Central memory CD8-positive, alpha-beta T cell (primary cell): ENCODE results near the gene ATCAY.
A peak's percentile ranks its signal among the peaks of the same experiment; 100 is the strongest.

Experiments used
- ATAC-seq: fragments of 150-1000 bp; cut with Tn5 transposase; replicated peaks from 2 replicates; pipeline ENCODE4 v1.10.0; 2022; ENCODE audit warnings: mild to moderate bottlenecking, moderate FRiP score, moderate number of reproducible peaks; ENCODE audit not compliant: poor library complexity, severe bottlenecking; ENCODE audit errors: extremely low read depth
- DNase-seq, 2 donors: peaks; one replicate each; pipeline ENCODE4 v3.0.0; 2021; ENCODE audit warnings: low spot score in 2 of 2
- H3K27ac Mint-ChIP-seq: one replicate; pipeline ENCODE4 v1.8.0; 2022; ENCODE audit warnings: low read depth, mild to moderate bottlenecking, moderate library complexity, mixed read lengths
- H3K27me3 Mint-ChIP-seq: one replicate; pipeline ENCODE4 v1.8.0; 2022; ENCODE audit warnings: mixed read lengths
- H3K36me3 Mint-ChIP-seq: one replicate; pipeline ENCODE4 v1.8.0; 2022; ENCODE audit warnings: mild to moderate bottlenecking, moderate library complexity, mixed read lengths; ENCODE audit not compliant: insufficient read depth
- H3K4me1 Mint-ChIP-seq: one replicate; pipeline ENCODE4 v1.8.0; 2022; ENCODE audit warnings: mixed read lengths
- H3K4me3 Mint-ChIP-seq: one replicate; pipeline ENCODE4 v1.8.0; 2022; ENCODE audit warnings: mild to moderate bottlenecking, moderate library complexity, mixed read lengths
- H3K9me3 Mint-ChIP-seq: one replicate; pipeline ENCODE4 v1.8.0; 2022; ENCODE audit warnings: mixed read lengths

Gene ATCAY

GRCh38 chr19:3895788-3896187, 15.3 kb downstream of the ATCAY start:
- ATAC-seq (no peak), DNase-seq (no peak)
- no peaks in the 10 kb centered on the region for H3K27me3 Mint-ChIP-seq
- no peak overlapping the region for H3K4me3 Mint-ChIP-seq
- peaks cover 8% of the 10 kb centered on the region for H3K4me1 Mint-ChIP-seq
- H3K36me3 Mint-ChIP-seq, result no peaks in the 10 kb centered on the region
- no peak overlapping the region for H3K27ac Mint-ChIP-seq
- H3K9me3 Mint-ChIP-seq, result no peaks in the 10 kb centered on the region

- Mint-ChIP-seq H3K27me3 (no peaks in the 10 kb centered on the region), H3K4me3 (peak overlapping the region; percentile 21), H3K27ac (no peak overlapping the region), H3K9me3 (no peaks in the 10 kb centered on the region), H3K4me1 (peaks cover 8% of the 10 kb centered on the region), H3K36me3 (peaks cover 1% of the 10 kb centered on the region)
- peak; percentile 68 for ATAC-seq
- DNase-seq, result no peak
These were observed 17.5 kb downstream of the ATCAY start for GRCh38 chr19:3897936-3898335.

GRCh38 chr19:3898426-3898825, 17.9 kb downstream of the ATCAY start:
- Mint-ChIP-seq H3K27me3 (no peaks in the 10 kb centered on the region), H3K36me3 (peaks cover 1% of the 10 kb centered on the region), H3K27ac (no peak overlapping the region), H3K4me1 (peaks cover 8% of the 10 kb centered on the region), H3K9me3 (no peaks in the 10 kb centered on the region), H3K4me3 (peak overlapping the region; percentile 21)
- DNase-seq, result no peak
- no peak for ATAC-seq

GRCh38 chr19:3899531-3900294, 19.2 kb downstream of the ATCAY start:
- H3K4me3 Mint-ChIP-seq, result no peak overlapping the region
- H3K27me3 Mint-ChIP-seq, result no peaks in the 10 kb centered on the region
- no peak overlapping the region for H3K27ac Mint-ChIP-seq
- DNase-seq (no peak), ATAC-seq (no peak)
- H3K36me3 Mint-ChIP-seq, result peaks cover 1% of the 10 kb centered on the region
- H3K4me1 Mint-ChIP-seq, result peaks cover 8% of the 10 kb centered on the region
- no peaks in the 10 kb centered on the region for H3K9me3 Mint-ChIP-seq

- no peaks in the 10 kb centered on the region for H3K9me3 Mint-ChIP-seq
- peaks cover 1% of the 10 kb centered on the region for H3K36me3 Mint-ChIP-seq
- no peaks in the 10 kb centered on the region for H3K27me3 Mint-ChIP-seq
- H3K4me3 Mint-ChIP-seq, result no peak overlapping the region
- no peak for ATAC-seq
- no peak overlapping the region for H3K27ac Mint-ChIP-seq
- peaks cover 8% of the 10 kb centered on the region for H3K4me1 Mint-ChIP-seq
- no peak for DNase-seq
These were observed 22.0 kb downstream of the ATCAY start for GRCh38 chr19:3902317-3902973.

GRCh38 chr19:3904233-3904632, 23.7 kb downstream of the ATCAY start:
- H3K4me1 Mint-ChIP-seq, result no peaks in the 10 kb centered on the region
- ATAC-seq (no peak), DNase-seq (no peak)
- H3K27ac Mint-ChIP-seq, result no peak overlapping the region
- no peaks in the 10 kb centered on the region for H3K9me3 Mint-ChIP-seq
- no peaks in the 10 kb centered on the region for H3K27me3 Mint-ChIP-seq
- H3K36me3 Mint-ChIP-seq, result peaks cover 1% of the 10 kb centered on the region
- H3K4me3 Mint-ChIP-seq, result no peak overlapping the region

- H3K4me3 Mint-ChIP-seq, result no peak overlapping the region
- no peaks in the 10 kb centered on the region for H3K4me1 Mint-ChIP-seq
- DNase-seq, result no peak
- ATAC-seq, result no peak
- H3K36me3 Mint-ChIP-seq, result no peaks in the 10 kb centered on the region
- no peak overlapping the region for H3K27ac Mint-ChIP-seq
- H3K27me3 Mint-ChIP-seq, result no peaks in the 10 kb centered on the region
- H3K9me3 Mint-ChIP-seq, result no peaks in the 10 kb centered on the region
These were observed 27.3 kb downstream of the ATCAY start for GRCh38 chr19:3907626-3908265.

- DNase-seq (no peak), ATAC-seq (no peak)
- Mint-ChIP-seq H3K27ac (no peak overlapping the region), H3K4me1 (no peaks in the 10 kb centered on the region), H3K27me3 (no peaks in the 10 kb centered on the region), H3K9me3 (no peaks in the 10 kb centered on the region), H3K36me3 (no peaks in the 10 kb centered on the region), H3K4me3 (no peak overlapping the region)
These were observed 28.0 kb downstream of the ATCAY start for GRCh38 chr19:3908266-3909054.

GRCh38 chr19:3910105-3910504, 29.6 kb downstream of the ATCAY start:
- Mint-ChIP-seq H3K36me3 (no peaks in the 10 kb centered on the region), H3K27me3 (no peaks in the 10 kb centered on the region), H3K27ac (no peak overlapping the region), H3K4me1 (no peaks in the 10 kb centered on the region), H3K9me3 (no peaks in the 10 kb centered on the region), H3K4me3 (no peak overlapping the region)
- no peak for DNase-seq
- no peak for ATAC-seq

GRCh38 chr19:3914199-3914598, 33.7 kb downstream of the ATCAY start:
- no peaks in the 10 kb centered on the region for H3K9me3 Mint-ChIP-seq
- H3K36me3 Mint-ChIP-seq, result peaks cover 2% of the 10 kb centered on the region
- H3K4me1 Mint-ChIP-seq, result no peaks in the 10 kb centered on the region
- no peak for ATAC-seq
- H3K4me3 Mint-ChIP-seq, result no peak overlapping the region
- no peak overlapping the region for H3K27ac Mint-ChIP-seq
- DNase-seq, result no peak
- peaks cover 26% of the 10 kb centered on the region for H3K27me3 Mint-ChIP-seq

GRCh38 chr19:3916033-3916432, 35.5 kb downstream of the ATCAY start:
- Mint-ChIP-seq H3K4me3 (no peak overlapping the region), H3K9me3 (no peaks in the 10 kb centered on the region), H3K4me1 (no peaks in the 10 kb centered on the region), H3K27ac (no peak overlapping the region), H3K27me3 (peaks cover 26% of the 10 kb centered on the region), H3K36me3 (peaks cover 2% of the 10 kb centered on the region)
- DNase-seq, result no peak
- ATAC-seq, result no peak

GRCh38 chr19:3919793-3920192, 39.3 kb downstream of the ATCAY start:
- H3K36me3 Mint-ChIP-seq, result peaks cover 2% of the 10 kb centered on the region
- ATAC-seq (no peak), DNase-seq (no peak)
- H3K27ac Mint-ChIP-seq, result no peak overlapping the region
- peaks cover 29% of the 10 kb centered on the region for H3K27me3 Mint-ChIP-seq
- peaks cover 7% of the 10 kb centered on the region for H3K9me3 Mint-ChIP-seq
- no peak overlapping the region for H3K4me3 Mint-ChIP-seq
- no peaks in the 10 kb centered on the region for H3K4me1 Mint-ChIP-seq
